Neural progenitor cell (in vitro differentiated cells): ENCODE results near the gene PRR7. TPM values are rescaled to one million over a fixed set of nuclear protein-coding genes. Genes with fewer than 3 reads are reported as not detected.

ENCODE experiments used
- DNase-seq: peaks from one replicate; pipeline ENCODE4 v3.0.0-alpha.2; 2016; ENCODE audit warnings: low spot score
- H2AFZ ChIP-seq: fragments of 200-600 bp; sonication (generic); replicated peaks from 2 replicates; pipeline ENCODE4 v1.6.1; 2016; ENCODE audit warnings: antibody characterized with exemption
- H3F3A ChIP-seq: fragments of 200-600 bp; sonication (generic); 2 replicates; pipeline ENCODE4 v1.6.1; 2016; ENCODE audit warnings: antibody characterized with exemption, low read depth
- H3K27ac ChIP-seq: fragments of 200-600 bp; sonication (generic); 2 replicates; pipeline ENCODE4 v1.5.1; 2016; ENCODE audit warnings: mild to moderate bottlenecking
- H3K27me3 ChIP-seq: fragments of 200-600 bp; sonication (generic); 2 replicates; pipeline ENCODE4 v1.6.1; 2016; ENCODE audit warnings: mild to moderate bottlenecking, moderate library complexity
- H3K36me3 ChIP-seq: fragments of 200-600 bp; sonication (generic); 2 replicates; pipeline ENCODE4 v1.5.1; 2016
- H3K4me1 ChIP-seq: fragments of 200-600 bp; sonication (generic); 2 replicates; pipeline ENCODE4 v1.6.1; 2016; ENCODE audit warnings: mixed run types
- H3K4me2 ChIP-seq: fragments of 200-600 bp; sonication (generic); 2 replicates; pipeline ENCODE4 v1.6.1; 2016
- H3K4me3 ChIP-seq: fragments of 200-600 bp; sonication (generic); 2 replicates; pipeline ENCODE4 v1.5.1; 2016
- H3K79me2 ChIP-seq: fragments of 200-600 bp; sonication (generic); 2 replicates; pipeline ENCODE4 v1.6.1; 2016; ENCODE audit warnings: low read depth
- H3K9ac ChIP-seq: fragments of 200-600 bp; sonication (generic); 2 replicates; pipeline ENCODE4 v1.6.1; 2016
- H3K9me3 ChIP-seq: fragments of 200-600 bp; sonication (generic); 2 replicates; pipeline ENCODE4 v1.5.1; 2016; ENCODE audit warnings: low read depth
- H4K20me1 ChIP-seq: fragments of 200-600 bp; sonication (generic); 2 replicates; pipeline ENCODE4 v1.6.1; 2016; ENCODE audit warnings: low read depth
- H3K27ac Mint-ChIP-seq: 3 replicates; pipeline ENCODE4 v1.8.0; 2021; ENCODE audit warnings: mixed read lengths
- H3K27me3 Mint-ChIP-seq: 2 replicates; pipeline ENCODE4 v1.8.0; 2022; ENCODE audit warnings: low read depth, mild to moderate bottlenecking, inconsistent platforms, moderate library complexity, mixed read lengths; ENCODE audit not compliant: insufficient read depth
- H3K36me3 Mint-ChIP-seq: 3 replicates; pipeline ENCODE4 v1.8.0; 2021; ENCODE audit warnings: mixed read lengths
- H3K4me1 Mint-ChIP-seq: 3 replicates; pipeline ENCODE4 v1.8.0; 2021; ENCODE audit warnings: mixed read lengths
- H3K4me3 Mint-ChIP-seq: 3 replicates; pipeline ENCODE4 v1.8.0; 2021; ENCODE audit warnings: mild to moderate bottlenecking, moderate library complexity, mixed read lengths
- H3K9me3 Mint-ChIP-seq: 3 replicates; pipeline ENCODE4 v1.8.0; 2020; ENCODE audit warnings: mixed read lengths
- EZH2 ChIP-seq: fragments of 200-600 bp; sonication (generic); IDR thresholded peaks from 2 replicates; pipeline ENCODE4 v1.6.1; 2017; ENCODE audit warnings: antibody characterized with exemption, mild to moderate bottlenecking, moderate library complexity
- EZH2phosphoT487 ChIP-seq: fragments of 200-600 bp; sonication (generic); IDR thresholded peaks from 2 replicates; pipeline ENCODE4 v1.6.1; 2017; ENCODE audit warnings: antibody characterized with exemption
- total RNA-seq: library from RNA; depleted of rRNA; stranded (reverse); fragments of >200 nt; gene quantifications from 2 replicates; pipeline ENCODE4 v1.2.3, GENCODE V29; 2015; ENCODE audit warnings: low replicate concordance
- TF ChIP-seq, protein P1 (sequence below): fragments of 200-600 bp; sonication (generic); IDR thresholded peaks from 2 replicates; pipeline ENCODE4 v1.5.1; 2017; ENCODE audit warnings: antibody characterized with exemption, mild to moderate bottlenecking

Gene PRR7
- total RNA-seq, 1 donor from 2014 or later = 4.5 TPM

DNA sequence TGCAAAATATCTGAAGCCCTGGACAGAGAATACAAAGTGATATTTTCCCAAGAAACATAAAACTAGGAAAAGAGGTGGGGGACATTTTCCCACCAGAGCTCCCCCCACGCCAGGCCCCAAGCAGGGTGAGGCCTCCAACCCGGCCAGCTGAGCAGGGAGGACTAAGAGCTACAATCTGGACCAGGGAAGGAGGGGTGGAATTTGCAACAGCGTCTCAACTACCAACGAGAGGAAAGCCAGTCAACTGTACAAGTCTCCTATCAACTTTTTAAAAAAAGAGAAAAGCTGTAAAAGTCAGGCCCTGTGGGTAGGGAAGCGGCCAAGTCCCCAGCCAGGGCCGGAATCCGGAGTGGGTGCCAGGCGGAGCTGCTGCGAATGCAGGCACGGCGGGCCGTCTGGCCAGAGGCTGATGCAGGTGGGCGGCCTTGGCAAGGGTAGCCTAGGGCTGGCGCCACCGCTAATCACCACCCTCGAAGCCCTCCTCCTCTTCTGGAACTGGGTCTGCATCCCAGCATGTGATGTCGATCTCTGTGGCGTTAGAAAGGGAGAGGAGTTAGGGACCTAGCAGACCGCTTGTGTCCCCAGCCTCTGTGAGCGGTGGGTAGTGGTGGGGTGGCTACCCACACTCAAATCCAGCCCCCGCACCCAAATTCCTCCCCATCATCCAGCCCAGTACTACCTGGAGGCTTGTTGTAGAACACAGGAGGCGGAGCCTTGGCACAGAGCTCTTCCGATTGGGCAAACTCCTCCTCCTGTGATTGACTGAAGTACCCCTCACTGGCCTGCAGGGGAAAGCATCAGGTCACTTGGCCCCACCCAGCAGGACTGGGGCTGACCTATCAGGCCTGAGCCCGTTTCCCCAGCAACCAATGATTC, 10.6 kb downstream of the PRR7 start:
- Histone ChIP-seq H3K27me3 (no peaks in the 10 kb centered on the region), H3K4me1 (peaks cover 14% of the 10 kb centered on the region), H3K79me2 (peaks cover 11% of the 10 kb centered on the region), H3K27ac (no peak overlapping the region), H3K9me3 (no peaks in the 10 kb centered on the region), H3K4me2 (no peak overlapping the region), H2AFZ (no peak overlapping the region), H4K20me1 (peaks cover 69% of the 10 kb centered on the region), H3F3A (peaks cover 75% of the 10 kb centered on the region), H3K9ac (no peak overlapping the region), H3K36me3 (peaks cover 4% of the 10 kb centered on the region), H3K4me3 (no peak overlapping the region)
- Mint-ChIP-seq H3K4me3 (peak overlapping the region; percentile 78), H3K27ac (peak overlapping the region; percentile 69), H3K9me3 (no peaks in the 10 kb centered on the region), H3K27me3 (peaks cover 17% of the 10 kb centered on the region), H3K4me1 (peaks cover 46% of the 10 kb centered on the region), H3K36me3 (peaks cover 15% of the 10 kb centered on the region)
- TF ChIP-seq EZH2phosphoT487 (no peak), EZH2 (no peak)
- TF ChIP-seq, protein P1, sequence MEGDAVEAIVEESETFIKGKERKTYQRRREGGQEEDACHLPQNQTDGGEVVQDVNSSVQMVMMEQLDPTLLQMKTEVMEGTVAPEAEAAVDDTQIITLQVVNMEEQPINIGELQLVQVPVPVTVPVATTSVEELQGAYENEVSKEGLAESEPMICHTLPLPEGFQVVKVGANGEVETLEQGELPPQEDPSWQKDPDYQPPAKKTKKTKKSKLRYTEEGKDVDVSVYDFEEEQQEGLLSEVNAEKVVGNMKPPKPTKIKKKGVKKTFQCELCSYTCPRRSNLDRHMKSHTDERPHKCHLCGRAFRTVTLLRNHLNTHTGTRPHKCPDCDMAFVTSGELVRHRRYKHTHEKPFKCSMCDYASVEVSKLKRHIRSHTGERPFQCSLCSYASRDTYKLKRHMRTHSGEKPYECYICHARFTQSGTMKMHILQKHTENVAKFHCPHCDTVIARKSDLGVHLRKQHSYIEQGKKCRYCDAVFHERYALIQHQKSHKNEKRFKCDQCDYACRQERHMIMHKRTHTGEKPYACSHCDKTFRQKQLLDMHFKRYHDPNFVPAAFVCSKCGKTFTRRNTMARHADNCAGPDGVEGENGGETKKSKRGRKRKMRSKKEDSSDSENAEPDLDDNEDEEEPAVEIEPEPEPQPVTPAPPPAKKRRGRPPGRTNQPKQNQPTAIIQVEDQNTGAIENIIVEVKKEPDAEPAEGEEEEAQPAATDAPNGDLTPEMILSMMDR = peak; percentile 59
- DNase-seq = peak; percentile 99

DNA sequence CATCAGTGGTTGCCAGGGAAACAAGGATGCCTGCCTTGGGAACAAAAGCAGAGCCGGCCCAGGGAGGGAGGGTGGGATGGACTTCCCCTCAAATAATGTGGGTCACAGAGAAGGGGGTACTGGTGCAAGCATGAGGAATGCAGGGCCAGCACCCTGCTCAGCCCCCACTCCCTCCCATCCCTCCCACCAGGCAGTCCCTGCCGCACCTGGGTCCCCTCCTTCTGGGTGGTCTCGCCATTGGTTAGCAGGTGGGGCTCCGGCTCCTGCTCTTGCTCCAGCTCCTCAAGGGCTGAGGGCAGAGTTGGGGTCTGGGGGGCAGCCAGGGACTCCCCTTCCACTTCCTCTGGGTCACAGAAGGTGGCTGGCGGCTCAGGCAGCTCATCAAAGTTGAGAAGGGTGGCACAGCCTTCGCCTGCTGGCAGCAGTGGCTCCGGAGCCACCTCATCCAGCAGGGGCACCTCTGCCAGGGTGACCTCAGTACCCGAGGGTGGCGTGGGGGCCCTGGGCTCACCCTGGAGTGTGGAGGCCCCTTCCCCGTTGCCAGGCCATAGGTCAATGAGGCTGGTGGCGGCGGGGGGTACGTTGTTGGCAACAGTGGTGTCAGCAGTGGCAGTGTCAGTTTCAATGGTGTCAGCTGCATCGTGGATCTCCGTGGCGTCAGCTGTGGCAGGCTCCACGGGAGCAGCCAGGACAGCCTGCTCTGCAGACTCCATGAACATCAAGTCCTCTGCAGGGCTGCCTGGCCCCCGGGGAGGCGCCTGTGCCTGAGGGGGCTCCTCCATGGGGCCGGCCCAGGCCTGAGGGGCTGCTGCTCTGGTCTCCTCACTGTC, 11.5 kb downstream of the PRR7 start:
- no peaks in the 10 kb centered on the region for H3K27me3 ChIP-seq
- no peak overlapping the region for H3K27ac ChIP-seq
- H3K27ac Mint-ChIP-seq = peak overlapping the region; percentile 69
- H4K20me1 ChIP-seq = peaks cover 65% of the 10 kb centered on the region
- TF ChIP-seq, protein P1 = no peak
- no peak for TF ChIP-seq EZH2phosphoT487
- TF ChIP-seq EZH2 = no peak
- peaks cover 19% of the 10 kb centered on the region for H3K79me2 ChIP-seq
- no peaks in the 10 kb centered on the region for H3K9me3 Mint-ChIP-seq
- no peak overlapping the region for H3K9ac ChIP-seq
- no peak overlapping the region for H3K4me2 ChIP-seq
- H2AFZ ChIP-seq = no peak overlapping the region
- peaks cover 76% of the 10 kb centered on the region for H3F3A ChIP-seq
- H3K9me3 ChIP-seq = no peaks in the 10 kb centered on the region
- H3K4me3 Mint-ChIP-seq = peak overlapping the region; percentile 77
- H3K4me1 ChIP-seq = peaks cover 14% of the 10 kb centered on the region
- H3K4me1 Mint-ChIP-seq = peaks cover 39% of the 10 kb centered on the region
- H3K4me3 ChIP-seq = no peak overlapping the region
- DNase-seq = no peak
- peaks cover 4% of the 10 kb centered on the region for H3K36me3 ChIP-seq
- peaks cover 11% of the 10 kb centered on the region for H3K27me3 Mint-ChIP-seq
- peaks cover 17% of the 10 kb centered on the region for H3K36me3 Mint-ChIP-seq

DNA sequence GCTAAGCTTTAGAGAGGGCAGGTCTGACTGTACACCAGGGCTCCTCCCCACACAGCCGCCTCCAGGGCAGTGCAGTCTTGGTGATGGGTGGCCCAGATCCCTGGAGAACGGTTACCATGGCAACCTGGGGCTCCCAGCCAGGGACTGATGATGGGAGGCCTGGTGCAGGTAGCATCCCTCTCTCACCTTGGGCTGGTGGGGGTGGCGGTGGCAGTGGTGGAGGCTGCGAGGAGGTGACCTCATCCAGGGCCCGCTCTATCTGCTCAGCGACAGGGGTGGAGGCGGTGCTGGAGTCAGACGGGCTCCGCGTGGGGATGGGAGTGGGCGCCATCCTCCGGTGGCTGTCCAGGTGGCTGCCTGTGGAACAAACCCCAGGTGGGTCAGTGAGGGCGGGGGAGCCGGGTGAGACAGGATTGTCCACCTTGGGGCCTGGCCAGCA, 12.3 kb downstream of the PRR7 start:
- H3K27ac ChIP-seq = no peak overlapping the region

More for the DNA sequence above, 12.3 kb downstream of the PRR7 start:
- Histone ChIP-seq H3K27me3 (no peaks in the 10 kb centered on the region), H3K9me3 (no peaks in the 10 kb centered on the region), H4K20me1 (peaks cover 56% of the 10 kb centered on the region), H3K79me2 (peaks cover 24% of the 10 kb centered on the region), H3K4me1 (peaks cover 10% of the 10 kb centered on the region), H2AFZ (no peak overlapping the region), H3K36me3 (peaks cover 7% of the 10 kb centered on the region), H3K9ac (no peak overlapping the region), H3F3A (peaks cover 83% of the 10 kb centered on the region), H3K4me3 (no peak overlapping the region), H3K4me2 (no peak overlapping the region)
- Mint-ChIP-seq H3K27me3 (peaks cover 4% of the 10 kb centered on the region), H3K27ac (no peak overlapping the region), H3K4me3 (no peak overlapping the region), H3K9me3 (no peaks in the 10 kb centered on the region), H3K36me3 (peaks cover 24% of the 10 kb centered on the region), H3K4me1 (peaks cover 30% of the 10 kb centered on the region)
- TF ChIP-seq, protein P1 = no peak
- TF ChIP-seq EZH2 = no peak
- no peak for TF ChIP-seq EZH2phosphoT487
- peak; percentile 49 for DNase-seq
